GM21360 (cell line): ENCODE measurements around the gene CDH4.

Experiments
- ATAC-seq: cut with Tn5 transposase; IDR thresholded peaks from one replicate; pipeline ENCODE4 v1.9.1; 2021; ENCODE audit warnings: mild to moderate bottlenecking, moderate library complexity; ENCODE audit not compliant: unreplicated experiment

Gene CDH4

DNA sequence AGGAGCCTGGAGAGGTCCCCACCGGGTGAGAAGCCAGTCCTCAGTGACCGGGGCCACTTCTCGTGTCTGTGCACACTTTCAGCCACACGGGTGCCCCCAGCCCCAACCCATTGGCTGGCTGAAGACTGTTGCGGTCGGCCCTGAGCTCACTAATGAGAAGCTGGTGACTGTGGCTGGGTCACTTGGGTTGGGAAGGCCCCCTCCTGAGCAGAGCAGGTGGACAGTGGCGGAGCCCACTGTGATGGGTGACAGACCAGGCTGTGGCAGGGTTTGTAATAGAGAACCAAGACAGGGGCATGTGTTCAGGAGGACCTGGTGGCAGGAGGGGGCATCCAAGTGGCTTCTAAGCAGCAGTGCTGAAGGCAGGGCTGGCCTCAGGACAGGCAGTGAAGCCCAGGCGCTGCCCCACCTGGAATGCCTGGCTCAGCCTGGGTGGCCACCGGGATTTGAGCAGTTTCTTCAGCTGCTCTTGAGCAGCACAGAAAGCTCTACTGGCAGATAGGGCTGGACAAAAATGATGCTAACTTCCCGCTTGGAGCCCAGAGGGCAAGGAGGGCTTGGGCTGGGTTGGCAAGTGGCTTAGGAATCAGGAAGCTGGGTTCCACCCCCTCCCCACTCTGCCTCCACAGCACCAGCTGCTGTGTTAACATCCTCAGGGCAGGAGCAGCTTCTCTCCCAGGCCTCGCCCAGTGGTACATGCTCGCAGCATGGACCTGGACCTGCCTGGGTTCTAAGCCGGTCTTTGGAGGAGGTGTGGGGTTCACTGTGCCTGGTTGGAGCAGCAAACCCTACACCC, 256.4 kb downstream of the CDH4 start:
- no peak for ATAC-seq

- no peak for ATAC-seq
These were observed 258.8 kb downstream of the CDH4 start for GRCh38 chr20:61510778-61511330.

DNA sequence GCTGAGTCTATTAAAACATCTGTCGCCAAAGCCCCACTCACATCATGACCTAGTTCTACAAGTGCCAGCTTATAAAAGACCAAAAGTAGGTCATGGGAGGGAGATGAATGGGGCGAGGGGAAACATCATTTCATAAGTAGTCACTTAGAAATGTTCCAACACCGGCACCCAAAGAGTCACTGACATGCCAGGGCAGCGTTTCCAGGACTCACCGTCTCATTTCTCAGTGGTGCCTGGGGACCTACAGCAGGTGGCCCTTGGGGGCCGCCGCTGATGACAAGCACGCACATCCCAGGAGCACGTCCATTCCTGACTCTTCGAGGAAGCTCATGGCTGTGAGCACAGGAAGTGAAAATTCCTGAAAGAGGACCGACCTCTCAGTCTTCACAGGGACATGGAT, 260.4 kb downstream of the CDH4 start:
- no peak for ATAC-seq

DNA sequence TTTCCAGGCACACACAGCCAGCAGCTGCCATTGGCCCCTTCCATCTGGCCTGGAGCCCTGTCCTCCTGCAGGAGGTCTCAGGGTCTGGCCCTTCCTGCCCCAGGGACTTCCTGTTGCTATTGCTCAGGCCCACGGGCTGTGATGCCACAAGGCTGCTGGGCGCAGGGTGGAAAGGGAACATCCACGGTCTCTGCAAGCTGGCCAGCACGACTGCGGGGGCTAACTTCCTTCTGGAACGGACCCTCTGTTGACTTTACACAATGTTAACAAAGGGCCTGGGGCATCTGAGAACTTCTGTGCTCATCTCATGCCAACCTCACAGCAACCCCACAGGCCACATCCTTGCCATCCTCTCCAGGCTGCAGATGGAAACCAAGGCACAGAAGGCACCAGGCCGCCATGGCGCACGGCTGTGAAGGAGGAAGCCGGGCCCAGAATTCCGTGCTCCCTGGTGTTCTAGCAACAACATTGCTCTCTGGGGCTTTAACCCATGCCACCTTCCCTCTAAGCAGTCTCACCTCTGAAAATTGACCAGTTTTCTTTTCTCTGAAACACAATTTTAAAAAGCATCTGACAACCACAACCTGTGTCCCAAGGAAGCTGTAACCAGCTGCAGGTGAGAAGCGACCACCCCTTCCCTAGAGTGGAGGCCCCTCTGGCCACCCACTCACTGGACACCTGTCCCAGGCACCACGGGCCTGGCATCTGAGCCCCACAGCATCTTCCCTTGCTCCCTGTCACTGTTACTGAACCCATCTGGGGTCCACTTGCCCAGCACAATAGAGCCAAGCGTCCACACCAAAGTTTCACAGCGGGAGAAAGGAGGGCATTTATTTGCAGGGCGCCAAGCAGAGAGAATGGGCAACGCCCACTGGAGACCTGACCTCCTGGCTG, 261.3 kb downstream of the CDH4 start:
- no peak for ATAC-seq

- no peak for ATAC-seq
These were observed 261.9 kb downstream of the CDH4 start for GRCh38 chr20:61514018-61514365.

GRCh38 chr20:61514396-61514795, 262.3 kb downstream of the CDH4 start:
- no peak for ATAC-seq

GRCh38 chr20:61514805-61515505, 262.9 kb downstream of the CDH4 start:
- ATAC-seq: no peak

- no peak for ATAC-seq
These were observed 263.9 kb downstream of the CDH4 start for GRCh38 chr20:61515922-61516321.

DNA sequence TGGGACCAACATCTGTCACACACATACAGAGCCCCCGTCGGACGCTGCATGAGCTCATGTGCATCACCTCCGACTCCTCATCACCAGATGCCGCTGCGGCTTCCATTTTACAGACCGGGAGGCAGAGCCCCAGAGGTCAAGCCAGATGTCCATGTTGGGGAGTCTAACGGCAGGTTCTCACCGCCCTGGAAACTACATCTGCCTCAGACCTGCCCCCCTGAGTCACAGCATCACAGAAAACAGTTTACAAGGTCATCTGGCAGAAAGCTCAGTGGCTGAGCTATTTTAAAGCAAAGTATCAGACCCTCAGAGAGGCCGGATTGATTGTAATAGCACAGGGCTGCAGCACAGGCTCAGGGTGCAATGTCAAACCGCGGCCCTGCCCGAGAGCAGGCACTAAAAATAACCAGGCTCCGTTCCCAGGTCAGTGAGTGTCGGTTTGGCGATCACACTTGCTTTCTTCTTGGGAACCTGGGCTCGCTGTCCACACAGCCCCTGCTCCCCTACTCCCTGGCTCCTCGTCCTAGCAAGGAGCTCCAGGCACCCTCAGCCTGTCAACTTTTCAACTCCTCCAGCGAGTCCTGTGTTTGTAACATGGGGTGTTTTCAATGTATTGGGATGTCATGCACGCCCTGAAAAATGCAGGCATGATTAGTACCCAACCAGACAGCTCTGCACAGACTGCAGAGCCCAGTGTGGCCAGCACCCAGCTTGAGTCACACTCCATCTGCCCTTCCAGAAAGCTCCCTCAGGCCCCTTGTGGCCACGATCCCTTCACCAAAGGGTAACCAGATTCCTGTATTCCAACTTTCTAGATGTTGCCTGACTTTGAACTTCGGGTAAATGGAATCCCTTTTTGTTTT, 264.5 kb downstream of the CDH4 start:
- ATAC-seq: no peak

GRCh38 chr20:61517419-61517818, 265.4 kb downstream of the CDH4 start:
- ATAC-seq: no peak

GRCh38 chr20:61518424-61518951, 266.4 kb downstream of the CDH4 start:
- no peak for ATAC-seq

DNA sequence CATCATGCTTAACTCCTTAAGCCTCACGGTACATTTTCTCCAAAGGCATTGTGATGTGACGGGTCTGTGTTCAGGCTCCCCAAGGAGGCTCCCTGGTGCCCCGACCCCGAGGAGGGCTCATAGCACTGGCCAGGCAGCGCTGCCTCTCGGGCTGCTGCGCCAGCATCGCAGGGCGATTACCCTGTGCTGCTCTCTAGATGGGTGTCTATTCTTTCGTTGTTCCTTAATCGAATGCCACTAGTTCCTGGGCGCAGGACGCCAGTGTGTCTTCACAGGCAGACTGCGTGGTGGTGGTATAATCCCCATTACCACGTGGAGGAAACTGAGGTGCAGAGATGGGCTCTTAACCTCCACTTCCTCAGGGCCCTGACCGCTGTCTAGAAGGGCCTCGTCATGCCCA, 267.4 kb downstream of the CDH4 start:
- ATAC-seq: no peak

DNA sequence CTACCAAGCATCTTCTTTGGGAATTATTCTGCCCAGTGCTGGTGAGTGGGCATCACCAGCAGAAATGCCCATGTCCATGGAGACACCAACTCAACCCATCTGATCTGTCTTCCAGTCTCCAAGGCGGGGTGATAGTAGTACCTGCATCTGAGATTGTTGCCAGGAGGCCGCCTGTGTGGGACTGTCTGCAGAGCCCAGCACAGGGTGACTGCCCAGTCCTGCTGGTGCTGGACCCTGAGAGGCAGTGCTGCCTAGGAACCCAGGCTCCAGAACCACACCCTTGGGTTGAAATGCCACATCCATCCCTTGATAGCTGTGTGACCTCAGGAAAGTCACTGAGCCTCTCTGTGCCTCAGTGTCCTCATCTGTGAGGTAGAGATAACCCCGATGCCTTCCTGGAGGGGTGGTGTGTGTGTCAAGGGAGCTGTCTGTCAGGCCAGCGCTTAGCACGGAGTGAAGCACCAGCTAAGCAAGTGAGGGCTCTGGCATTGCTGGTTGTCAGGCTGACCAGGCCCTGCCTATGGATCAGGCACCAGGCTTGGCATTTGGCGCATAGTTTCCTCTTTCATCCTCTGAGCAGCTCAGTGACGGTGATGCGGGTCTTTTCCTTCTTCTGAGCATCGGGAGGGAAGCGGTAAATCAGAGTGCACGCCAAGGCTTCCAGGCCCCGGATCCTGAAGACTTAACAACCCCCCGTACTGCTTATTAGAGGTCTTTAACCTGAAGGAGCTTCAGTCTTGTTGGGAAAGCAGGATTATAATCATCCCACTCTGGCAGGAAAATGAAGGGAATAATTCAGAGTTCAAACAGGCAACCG, 268.2 kb downstream of the CDH4 start:
- no peak for ATAC-seq

GRCh38 chr20:61520893-61521460, 268.9 kb downstream of the CDH4 start:
- no peak for ATAC-seq

GRCh38 chr20:61521687-61522420, 269.8 kb downstream of the CDH4 start:
- ATAC-seq: no peak

DNA sequence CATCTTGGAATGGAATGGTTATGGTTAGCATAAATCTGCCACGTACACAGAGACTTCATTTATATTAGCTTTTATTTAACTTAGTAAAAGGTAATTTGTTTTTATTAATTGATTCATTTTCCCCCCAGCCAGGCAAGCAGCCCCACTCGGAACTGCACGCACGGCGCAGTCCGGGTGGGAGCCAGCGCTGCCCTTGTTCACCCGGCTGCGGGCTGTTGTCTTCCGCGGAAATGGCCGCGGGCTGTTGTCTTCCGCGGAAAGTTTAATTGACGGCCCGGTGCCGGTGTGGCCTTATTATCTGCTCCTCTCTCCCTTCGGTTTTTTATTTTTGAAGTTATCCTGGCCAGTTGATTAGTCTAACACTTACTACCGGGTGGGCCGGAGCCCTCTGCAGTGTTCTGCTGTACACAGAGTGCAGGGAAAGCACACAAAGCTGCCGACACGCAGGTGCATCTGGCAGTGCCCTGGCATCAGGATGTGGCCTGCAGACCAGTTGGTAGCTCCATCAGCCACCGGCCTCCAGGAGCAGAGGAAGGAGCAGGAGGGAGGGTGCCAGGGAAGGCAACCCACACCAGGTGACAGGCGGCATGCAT, 270.5 kb downstream of the CDH4 start:
- no peak for ATAC-seq

DNA sequence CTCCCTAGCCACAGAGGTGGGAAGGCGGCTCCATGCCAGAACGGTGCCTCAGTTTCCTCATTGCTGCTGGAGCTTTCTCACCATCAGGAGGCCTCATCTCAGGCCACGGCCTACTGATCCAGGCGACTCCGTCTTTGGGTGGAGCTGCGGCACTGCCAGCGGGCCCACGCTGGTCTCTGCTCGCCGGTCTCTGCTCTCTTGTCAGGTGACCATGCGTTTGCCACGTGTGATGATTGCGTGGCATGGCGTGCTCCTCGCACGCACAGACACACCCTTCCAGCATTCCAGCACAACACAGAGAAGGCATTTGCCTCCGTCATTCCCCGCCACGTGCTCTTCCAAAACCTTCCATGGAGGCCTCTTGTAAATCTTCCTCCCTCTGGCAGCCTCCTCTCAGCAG, 271.1 kb downstream of the CDH4 start:
- ATAC-seq: no peak
